DMS53 treated with DMSO at 0.1 percent for 48 hours (cell line): ENCODE data around the gene ZNF525.
"Not testable (repeated sequence)": the region's sequence is repeated elsewhere in the genome, so short reads cannot be mapped to it uniquely, and the experiment has no call there.

ENCODE experiments used
- DNase-seq: peaks from one replicate; lab custom pipeline; 2025; ENCODE audit not compliant: unreplicated experiment; lab: John Stamatoyannopoulos, UW

The ZNF525 gene

DNA sequence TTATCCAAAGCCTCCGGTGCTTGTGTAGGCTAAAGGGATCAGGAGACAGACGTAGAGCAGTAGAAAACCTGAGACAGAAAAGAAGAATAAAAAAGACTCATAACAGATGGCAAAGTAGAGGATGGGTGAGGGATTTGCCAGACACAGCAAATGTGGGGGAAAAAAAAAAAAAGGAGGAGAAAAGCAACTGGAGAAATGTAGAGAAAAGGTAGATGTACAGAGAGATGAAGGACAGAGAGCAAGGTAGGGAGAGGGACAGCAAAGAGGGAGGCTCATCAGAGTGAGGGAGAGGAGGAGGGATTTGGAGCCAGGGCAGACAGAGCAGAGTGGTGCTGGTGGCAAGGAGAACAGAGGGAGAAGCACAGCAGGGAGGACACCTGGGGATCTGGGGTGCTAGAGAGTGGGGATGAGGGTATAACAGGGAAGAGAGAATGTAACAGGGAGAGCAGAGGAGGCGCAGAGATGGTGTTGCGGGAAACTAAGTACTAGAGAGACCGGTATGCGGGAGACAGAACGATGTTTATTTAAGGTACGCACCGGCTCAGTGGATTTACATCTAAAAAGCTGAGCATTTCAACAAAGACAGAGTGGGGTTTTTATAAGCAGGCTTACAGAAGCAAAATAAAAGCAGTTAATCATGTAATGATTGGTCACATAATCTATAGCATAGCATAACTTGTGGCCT is 30.5 kb downstream of the ZNF525 start:
- not testable (repeated sequence) for DNase-seq

DNA sequence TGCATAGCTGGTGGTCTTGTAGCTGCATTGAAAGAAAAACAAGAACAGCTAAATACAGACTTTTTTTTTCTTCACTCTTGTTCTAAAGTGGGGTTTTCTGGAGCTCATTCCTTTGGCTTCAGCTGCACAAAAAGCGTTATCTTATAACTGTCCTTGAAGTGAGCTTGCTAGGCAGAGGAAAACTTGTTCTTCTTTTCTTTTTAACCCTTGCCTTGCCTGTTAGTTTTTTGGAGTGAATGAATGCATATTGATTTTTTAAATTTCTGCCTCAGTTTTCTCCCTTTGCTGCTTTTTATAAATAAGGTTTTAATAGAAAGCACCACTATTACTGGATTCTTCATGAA is 31.0 kb downstream of the ZNF525 start:
- DNase-seq: no peak

DNA sequence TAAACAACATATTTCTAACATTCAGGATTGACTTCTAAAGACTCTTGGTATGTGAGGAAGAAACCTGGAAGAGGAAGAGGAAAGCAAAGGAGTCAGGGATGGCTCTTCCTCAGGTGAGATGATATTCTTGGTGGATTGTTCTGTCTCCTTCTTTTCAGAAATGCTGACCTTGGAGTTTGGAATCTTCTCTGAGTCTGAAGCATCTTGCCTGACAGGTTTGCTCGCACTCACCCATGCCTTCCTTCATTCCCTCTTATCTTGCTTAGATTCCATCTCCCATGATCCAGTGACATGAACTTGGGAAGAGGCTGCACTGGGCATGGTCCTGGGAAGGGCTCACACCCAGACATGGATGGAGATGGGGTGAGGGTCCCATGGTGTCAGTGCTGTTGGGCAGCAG is 32.4 kb downstream of the ZNF525 start:
- not testable (repeated sequence) for DNase-seq

DNA sequence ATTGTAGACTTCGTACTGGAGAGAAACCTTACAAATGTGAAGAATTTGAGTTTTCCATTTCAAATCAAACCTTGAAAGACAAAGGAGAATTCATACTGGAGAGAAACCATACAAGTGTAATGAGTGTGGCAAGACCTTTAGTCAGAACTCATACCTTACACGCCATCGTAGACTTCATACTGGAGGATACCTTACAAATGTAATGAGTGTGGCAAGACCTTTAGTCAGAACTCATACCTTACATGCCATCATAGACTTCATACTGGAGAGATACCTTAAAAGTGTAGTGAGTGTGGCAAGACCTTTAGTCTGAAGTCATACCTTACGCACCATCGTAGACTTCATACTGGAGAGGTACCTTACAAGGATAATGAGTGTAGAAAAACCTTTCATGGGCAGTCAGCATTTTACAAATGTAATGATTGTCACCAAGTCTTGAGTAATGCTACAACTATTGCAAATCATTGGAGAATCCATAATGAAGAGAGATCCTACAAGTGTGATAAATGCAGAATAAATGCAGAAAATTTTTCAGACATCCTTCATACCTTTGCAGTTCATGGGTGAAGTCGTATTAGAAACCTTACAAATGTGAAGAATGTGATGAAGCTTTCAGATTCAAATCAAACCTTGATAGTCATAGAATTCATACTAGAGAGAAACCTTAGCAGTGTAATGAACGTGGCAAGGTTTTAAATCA is 44.1 kb downstream of the ZNF525 start:
- DNase-seq: no peak

GRCh38 chr19:53420520-53421315 is 55.2 kb downstream of the ZNF525 start:
- peak; percentile 69 for DNase-seq

- no peak for DNase-seq
Observed at GRCh38 chr19:53422551-53422950, 57.0 kb downstream of the ZNF525 start.

- DNase-seq: peak; percentile 19
Observed at GRCh38 chr19:53423074-53423473, 57.6 kb downstream of the ZNF525 start.

- DNase-seq: not testable (repeated sequence)
Observed at GRCh38 chr19:53423680-53424079, 58.2 kb downstream of the ZNF525 start.

DNA sequence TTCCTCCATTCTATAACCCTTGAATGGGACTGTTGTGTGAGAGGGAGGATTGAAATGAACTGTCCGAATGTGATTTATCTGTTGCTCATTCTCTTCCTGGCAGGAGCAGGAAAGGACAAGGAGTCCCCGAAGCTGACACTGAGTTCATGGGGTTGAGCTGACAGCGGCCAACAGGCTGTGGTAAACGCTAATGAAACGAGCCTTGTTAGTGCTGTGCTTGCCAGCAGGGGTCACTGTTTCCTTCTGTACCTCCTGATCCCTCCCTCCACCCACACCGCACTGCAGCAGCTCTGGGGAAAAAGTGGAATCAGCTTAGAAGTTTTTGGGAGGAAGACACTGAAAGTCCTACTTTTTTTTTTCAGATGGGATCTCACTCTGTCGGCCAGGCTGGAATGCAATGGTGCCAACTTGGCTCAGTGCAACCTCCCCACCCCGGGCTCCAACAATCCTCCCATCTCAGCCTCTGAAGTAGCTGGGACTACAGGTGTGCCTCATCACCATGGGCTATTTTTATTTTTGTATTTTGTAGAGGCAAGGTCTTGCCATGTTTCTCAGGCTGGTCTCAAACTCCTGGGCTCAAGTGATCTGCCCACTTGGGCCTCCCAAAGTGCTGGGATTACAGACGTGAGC is 59.6 kb downstream of the ZNF525 start:
- DNase-seq: peak; percentile 63

DNA sequence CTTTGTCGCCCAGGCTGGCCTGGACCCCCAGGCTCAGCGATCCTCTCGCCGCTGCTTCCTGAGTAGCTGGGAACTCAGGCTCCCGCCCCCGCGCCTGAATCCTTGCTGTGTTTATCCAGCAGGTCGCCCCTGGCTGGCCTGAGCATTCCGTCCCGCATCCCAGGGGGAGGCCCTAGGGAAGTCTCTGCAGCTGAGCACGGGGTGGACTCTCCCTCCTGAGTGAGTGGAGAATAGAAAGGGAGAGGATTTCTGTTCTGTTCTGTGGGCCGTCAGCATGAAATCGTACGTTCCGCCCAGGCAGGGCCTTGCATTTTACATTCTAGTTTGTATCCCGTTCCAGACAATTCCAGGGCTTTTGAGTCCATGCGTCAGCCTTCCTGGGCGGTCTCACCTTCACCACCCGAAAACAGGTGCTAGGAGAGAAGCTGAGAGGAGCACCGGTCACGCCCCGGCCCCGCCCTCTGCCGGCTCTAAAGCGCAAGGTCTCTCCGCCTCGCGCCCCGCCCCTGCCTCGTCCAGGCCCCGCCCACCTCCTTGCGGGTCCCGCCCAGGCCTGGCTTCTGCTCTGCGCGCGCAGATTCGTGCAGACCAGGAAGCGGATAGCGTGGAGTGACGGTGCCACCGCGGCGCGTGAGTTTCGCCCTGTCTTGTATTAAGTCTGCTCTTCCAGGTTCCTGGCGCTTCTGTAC is 66.0 kb downstream of the ZNF525 start, which contains the start of gene ZNF761:
TSS of gene ZNF761 (plus strand) at position 586 of the 689 bp plus-strand sequence. CDS start 15,285 bp downstream, outside the sequence.
- peak; percentile 94 for DNase-seq

GRCh38 chr19:53432088-53432661 is 66.7 kb downstream of the ZNF525 start:
- DNase-seq: no peak
